HG03558 (cell line): ENCODE measurements around the gene USP31.

Source experiments
- ATAC-seq: cut with Tn5 transposase; IDR thresholded peaks from one replicate; pipeline ENCODE4 v1.9.1; 2021; ENCODE audit warnings: moderate number of reproducible peaks; ENCODE audit not compliant: unreplicated experiment; ENCODE audit errors: extremely low read depth

Gene USP31

GRCh38 chr16:23068079-23068736 lies 81.0 kb downstream of the USP31 start:
- ATAC-seq = no peak

- no peak for ATAC-seq
Measured at GRCh38 chr16:23066676-23067075, 82.6 kb downstream of the USP31 start.

GRCh38 chr16:23064639-23065038 lies 84.6 kb downstream of the USP31 start:
- ATAC-seq = no peak

GRCh38 chr16:23062524-23062923 lies 86.7 kb downstream of the USP31 start:
- ATAC-seq = no peak

GRCh38 chr16:23061669-23062068 lies 87.6 kb downstream of the USP31 start:
- ATAC-seq = no peak

GRCh38 chr16:23060458-23061320 lies 88.6 kb downstream of the USP31 start:
- no peak for ATAC-seq

- ATAC-seq = no peak
Measured at GRCh38 chr16:23059433-23059832, 89.8 kb downstream of the USP31 start.

GRCh38 chr16:23058576-23058975 lies 90.7 kb downstream of the USP31 start:
- no peak for ATAC-seq

- no peak for ATAC-seq
Measured at GRCh38 chr16:23057013-23057596, 92.1 kb downstream of the USP31 start.

GRCh38 chr16:23055481-23055880 lies 93.8 kb downstream of the USP31 start:
- no peak for ATAC-seq

GRCh38 chr16:23052908-23053580 lies 96.2 kb downstream of the USP31 start:
- no peak for ATAC-seq

- ATAC-seq = no peak
Measured at GRCh38 chr16:23052221-23052620, 97.0 kb downstream of the USP31 start.

GRCh38 chr16:23051587-23051986 lies 97.7 kb downstream of the USP31 start:
- ATAC-seq = no peak

GRCh38 chr16:23048164-23048563 lies 101.1 kb downstream of the USP31 start:
- ATAC-seq = no peak

- no peak for ATAC-seq
Measured at GRCh38 chr16:23045025-23045424, 104.2 kb downstream of the USP31 start.

GRCh38 chr16:23040246-23040645 lies 109.0 kb downstream of the USP31 start:
- no peak for ATAC-seq

- ATAC-seq = no peak
Measured at GRCh38 chr16:23039118-23039517, 110.1 kb downstream of the USP31 start.

- ATAC-seq = no peak
Measured at GRCh38 chr16:23035240-23035639, 114.0 kb downstream of the USP31 start.

GRCh38 chr16:23031508-23032098 lies 117.6 kb downstream of the USP31 start:
- ATAC-seq = no peak

GRCh38 chr16:23029733-23030420 lies 119.4 kb downstream of the USP31 start:
- no peak for ATAC-seq
